Fibroblast of skin of left biceps (primary cell): ENCODE data around the gene ABHD5.

Source experiments
- DNase-seq, 2 experiments: peaks; one replicate each; pipeline ENCODE4 v3.0.0-alpha.2; 2013; ENCODE audit warnings: low read depth in 2 of 2

The ABHD5 gene

GRCh38 chr3:43779850-43780249 is 89.1 kb downstream of the ABHD5 start:
- DNase-seq = no peak

GRCh38 chr3:43782541-43782940 is 91.8 kb downstream of the ABHD5 start:
- no peak for DNase-seq
